T-helper 17 cell (primary cell): ENCODE results near the gene BTNL8. TPM values are rescaled to one million over a fixed set of nuclear protein-coding genes. Genes with fewer than 3 reads are reported as not detected.

Experiments
- ATAC-seq: fragments of 150-1000 bp; cut with Tn5 transposase; 2 replicates; pipeline ENCODE4 v1.10.0; 2021; ENCODE audit warnings: mild to moderate bottlenecking, moderate library complexity
- DNase-seq, 3 donors: peaks; one replicate each; pipeline versions ENCODE4 v3.0.0 to v3.0.0-alpha.2; 2020 to 2021
- H3K9me3 ChIP-seq: one replicate; pipeline ENCODE4 v1.7.0; 2013; ENCODE audit warnings: low read length, mild to moderate bottlenecking; ENCODE audit not compliant: control insufficient read depth, poor library complexity, severe bottlenecking
- H3K27ac Mint-ChIP-seq: one replicate; pipeline ENCODE4 v1.8.0; 2022; ENCODE audit warnings: mild to moderate bottlenecking, moderate library complexity, mixed read lengths
- H3K27me3 Mint-ChIP-seq: one replicate; pipeline ENCODE4 v1.8.0; 2022; ENCODE audit warnings: mixed read lengths
- H3K36me3 Mint-ChIP-seq: one replicate; pipeline ENCODE4 v1.8.0; 2022; ENCODE audit warnings: low read depth, mixed read lengths
- H3K4me1 Mint-ChIP-seq: one replicate; pipeline ENCODE4 v1.8.0; 2022; ENCODE audit warnings: mild to moderate bottlenecking, mixed read lengths
- H3K4me3 Mint-ChIP-seq: one replicate; pipeline ENCODE4 v1.8.0; 2022; ENCODE audit warnings: mild to moderate bottlenecking, moderate library complexity, mixed read lengths
- total RNA-seq, 4 donors: library from RNA in 2 of 4; stranded (reverse) in 2 of 4; gene quantifications; one replicate each; pipeline ENCODE4 v1.2.3 and lab custom pipeline; 2022 to 2026

The BTNL8 gene
- total RNA-seq, 2 donors from 2014 or later, result not detected

- H3K9me3 ChIP-seq, result no peaks in the 10 kb centered on the region
- ATAC-seq (no peak), DNase-seq (no peak)
- Mint-ChIP-seq H3K36me3 (peaks cover 3% of the 10 kb centered on the region), H3K27me3 (peaks cover 58% of the 10 kb centered on the region), H3K4me3 (no peak overlapping the region), H3K27ac (no peak overlapping the region), H3K4me1 (no peaks in the 10 kb centered on the region)
Observed at GRCh38 chr5:180990086-180990881, 91.3 kb downstream of the BTNL8 start.

DNA sequence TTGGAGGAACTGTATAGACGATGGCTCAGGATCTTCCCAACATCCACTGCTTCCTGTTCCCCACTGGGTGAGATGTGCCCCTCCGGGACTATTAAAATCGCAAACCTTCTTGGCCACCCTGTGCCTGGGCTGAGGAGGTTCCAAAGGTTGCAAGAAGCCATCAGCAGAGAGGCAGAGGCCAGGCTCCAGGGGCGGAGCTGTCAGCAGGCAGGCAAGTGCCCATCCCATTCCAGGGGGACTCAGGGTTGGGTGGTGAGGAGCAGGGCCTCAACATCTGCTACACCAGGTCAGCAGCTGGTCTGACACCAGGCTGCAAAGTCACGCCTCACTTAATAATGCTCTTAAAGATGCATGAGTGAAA, 91.9 kb downstream of the BTNL8 start:
- no peaks in the 10 kb centered on the region for H3K4me1 Mint-ChIP-seq
- ATAC-seq (no peak), DNase-seq (no peak)
- H3K9me3 ChIP-seq, result no peaks in the 10 kb centered on the region
- H3K36me3 Mint-ChIP-seq, result peaks cover 3% of the 10 kb centered on the region
- no peak overlapping the region for H3K27ac Mint-ChIP-seq
- H3K4me3 Mint-ChIP-seq, result no peak overlapping the region
- H3K27me3 Mint-ChIP-seq, result peaks cover 59% of the 10 kb centered on the region

Other genes with a start within 250 kb of the BTNL8 start
- gene FLT4, start 249.6 kb upstream of the BTNL8 start, total RNA-seq, result 1 to 10 TPM in 1 of 2 donors, under 1 TPM in 1; 0.57 to 1.5 TPM
- gene OR2Y1, start 159.1 kb upstream of the BTNL8 start, total RNA-seq, result not detected
- gene MGAT1, start 96.4 kb upstream of the BTNL8 start, total RNA-seq, result 10 to 100 TPM; 77.1 to 80.8 TPM
- gene ZFP62, start 37.9 kb upstream of the BTNL8 start, total RNA-seq, result 10 to 100 TPM; 18.9 to 23.5 TPM
- gene BTNL3, start 89.7 kb downstream of the BTNL8 start, total RNA-seq, result not detected
- gene BTNL9, start 141.1 kb downstream of the BTNL8 start, total RNA-seq, result 1 to 10 TPM in 1 of 2 donors, not detected in 1; 1.8 TPM
- gene OR2V1, start 232.0 kb downstream of the BTNL8 start, total RNA-seq, result not detected
- not detected for gene OR2V2, start 248.4 kb downstream of the BTNL8 start, total RNA-seq